Mesothelial cell of epicardium (in vitro differentiated cells): ENCODE data around the gene STIM1. TPM values are rescaled to one million over a fixed set of nuclear protein-coding genes. Genes with fewer than 3 reads are reported as not detected.

Experiments
- DNase-seq, 2 experiments: peaks; one replicate each; pipeline ENCODE4 v3.0.0; 2021; ENCODE audit warnings: low spot score in 2 of 2; ENCODE audit not compliant: unreplicated experiment in 2 of 2
- H3K27ac Mint-ChIP-seq: 2 replicates; pipeline ENCODE4 v1.8.0; 2021; ENCODE audit warnings: mixed read lengths
- H3K27me3 Mint-ChIP-seq: 2 replicates; pipeline ENCODE4 v1.8.0; 2021; ENCODE audit warnings: low read depth, mixed read lengths
- H3K36me3 Mint-ChIP-seq: 2 replicates; pipeline ENCODE4 v1.8.0; 2021; ENCODE audit warnings: mixed read lengths
- H3K4me1 Mint-ChIP-seq: 2 replicates; pipeline ENCODE4 v1.8.0; 2021; ENCODE audit warnings: mixed read lengths
- H3K4me3 Mint-ChIP-seq: 2 replicates; pipeline ENCODE4 v1.8.0; 2021; ENCODE audit warnings: mild to moderate bottlenecking, moderate library complexity, mixed read lengths
- H3K9me3 Mint-ChIP-seq: 2 replicates; pipeline ENCODE4 v1.8.0; 2021; ENCODE audit warnings: mixed read lengths
- total RNA-seq: library from RNA; stranded (reverse); gene quantifications from 3 replicates; pipeline ENCODE4 v1.2.1, GENCODE V29; 2021
- TF ChIP-seq, protein P1 (sequence below): fragments of 200-600 bp; sonication (generic); IDR thresholded peaks from one replicate; pipeline ENCODE4 v1.5.0; 2021; ENCODE audit warnings: antibody characterized with exemption; ENCODE audit not compliant: unreplicated experiment

The STIM1 gene
- total RNA-seq, 1 donor from 2014 or later, result 43.7 TPM

DNA sequence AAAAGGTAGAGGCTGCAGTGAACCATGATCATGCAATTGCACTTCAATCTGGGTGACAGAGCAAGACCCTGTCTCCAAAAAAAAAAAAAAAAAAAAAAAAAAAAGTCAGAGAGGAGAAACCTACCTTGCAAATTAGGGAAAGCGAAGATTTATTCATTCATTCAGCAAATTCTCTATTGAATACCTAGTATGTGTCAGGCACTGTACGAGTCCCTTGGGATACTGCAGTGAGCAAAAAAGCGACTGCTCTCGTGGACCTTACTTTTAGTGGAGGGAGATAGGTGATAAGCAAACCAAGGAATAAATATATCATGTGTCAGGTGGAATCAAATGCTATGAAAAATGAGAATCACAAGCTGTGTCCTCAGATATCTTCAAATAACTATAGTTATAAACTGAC, 101.3 kb downstream of the STIM1 start:
- Mint-ChIP-seq H3K9me3 (peaks cover 11% of the 10 kb centered on the region), H3K4me3 (no peak overlapping the region), H3K4me1 (peaks cover 10% of the 10 kb centered on the region), H3K27ac (no peak overlapping the region), H3K36me3 (no peaks in the 10 kb centered on the region), H3K27me3 (no peaks in the 10 kb centered on the region)
- TF ChIP-seq, protein P1, sequence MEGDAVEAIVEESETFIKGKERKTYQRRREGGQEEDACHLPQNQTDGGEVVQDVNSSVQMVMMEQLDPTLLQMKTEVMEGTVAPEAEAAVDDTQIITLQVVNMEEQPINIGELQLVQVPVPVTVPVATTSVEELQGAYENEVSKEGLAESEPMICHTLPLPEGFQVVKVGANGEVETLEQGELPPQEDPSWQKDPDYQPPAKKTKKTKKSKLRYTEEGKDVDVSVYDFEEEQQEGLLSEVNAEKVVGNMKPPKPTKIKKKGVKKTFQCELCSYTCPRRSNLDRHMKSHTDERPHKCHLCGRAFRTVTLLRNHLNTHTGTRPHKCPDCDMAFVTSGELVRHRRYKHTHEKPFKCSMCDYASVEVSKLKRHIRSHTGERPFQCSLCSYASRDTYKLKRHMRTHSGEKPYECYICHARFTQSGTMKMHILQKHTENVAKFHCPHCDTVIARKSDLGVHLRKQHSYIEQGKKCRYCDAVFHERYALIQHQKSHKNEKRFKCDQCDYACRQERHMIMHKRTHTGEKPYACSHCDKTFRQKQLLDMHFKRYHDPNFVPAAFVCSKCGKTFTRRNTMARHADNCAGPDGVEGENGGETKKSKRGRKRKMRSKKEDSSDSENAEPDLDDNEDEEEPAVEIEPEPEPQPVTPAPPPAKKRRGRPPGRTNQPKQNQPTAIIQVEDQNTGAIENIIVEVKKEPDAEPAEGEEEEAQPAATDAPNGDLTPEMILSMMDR, result no peak
- DNase-seq, result no peak

DNA sequence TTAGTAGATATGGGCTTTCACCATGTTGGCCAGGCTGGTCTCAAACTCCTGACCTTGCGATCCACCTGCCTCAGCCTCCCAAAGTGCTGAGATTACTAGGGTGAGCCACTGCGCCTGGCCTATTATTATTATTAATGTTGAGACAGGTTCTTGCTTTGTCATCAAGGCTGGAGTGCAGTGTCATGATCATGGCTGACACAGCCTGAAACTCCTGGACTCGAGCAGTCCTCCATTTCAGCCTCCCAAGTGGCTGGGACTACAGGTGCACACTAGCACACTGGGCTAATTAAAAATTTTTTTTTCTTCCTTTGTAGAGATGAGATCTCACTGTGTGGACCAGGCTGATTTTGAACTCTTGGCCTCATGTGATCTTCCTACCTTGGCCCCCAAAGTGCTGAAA, 102.0 kb downstream of the STIM1 start:
- Mint-ChIP-seq H3K4me1 (peaks cover 10% of the 10 kb centered on the region), H3K9me3 (peaks cover 11% of the 10 kb centered on the region), H3K27me3 (no peaks in the 10 kb centered on the region), H3K4me3 (no peak overlapping the region), H3K27ac (no peak overlapping the region), H3K36me3 (no peaks in the 10 kb centered on the region)
- no peak for DNase-seq
- TF ChIP-seq, protein P1, result no peak

DNA sequence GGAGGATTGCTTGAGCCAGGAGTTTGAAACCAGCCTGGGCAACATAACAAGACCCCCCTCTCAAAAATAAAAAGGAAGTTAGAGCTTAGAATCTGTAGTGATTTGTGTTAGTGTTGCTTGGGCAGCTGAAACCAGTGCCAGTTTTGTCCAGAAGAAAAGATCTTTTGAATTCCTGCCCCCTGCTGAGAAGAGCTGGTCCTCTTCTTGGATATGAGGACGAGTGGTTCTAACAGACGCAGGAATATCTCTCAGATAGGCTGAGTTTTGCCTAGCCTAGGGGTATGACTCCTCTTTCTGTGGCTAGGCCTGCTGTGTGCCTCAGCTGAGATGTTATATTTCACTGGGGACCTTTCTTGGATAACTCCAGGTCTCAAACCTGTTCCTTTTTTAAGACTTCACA, 102.8 kb downstream of the STIM1 start:
- Mint-ChIP-seq H3K27me3 (no peaks in the 10 kb centered on the region), H3K9me3 (peaks cover 11% of the 10 kb centered on the region), H3K36me3 (no peaks in the 10 kb centered on the region), H3K27ac (no peak overlapping the region), H3K4me3 (no peak overlapping the region), H3K4me1 (peaks cover 10% of the 10 kb centered on the region)
- no peak for DNase-seq
- TF ChIP-seq, protein P1, result no peak

GRCh38 chr11:3959015-3959902, 103.8 kb downstream of the STIM1 start:
- no peaks in the 10 kb centered on the region for H3K27me3 Mint-ChIP-seq
- H3K36me3 Mint-ChIP-seq, result no peaks in the 10 kb centered on the region
- no peak for DNase-seq
- TF ChIP-seq, protein P1, result peak; percentile 51
- H3K9me3 Mint-ChIP-seq, result peaks cover 10% of the 10 kb centered on the region
- peaks cover 10% of the 10 kb centered on the region for H3K4me1 Mint-ChIP-seq
- no peak overlapping the region for H3K27ac Mint-ChIP-seq
- no peak overlapping the region for H3K4me3 Mint-ChIP-seq

DNA sequence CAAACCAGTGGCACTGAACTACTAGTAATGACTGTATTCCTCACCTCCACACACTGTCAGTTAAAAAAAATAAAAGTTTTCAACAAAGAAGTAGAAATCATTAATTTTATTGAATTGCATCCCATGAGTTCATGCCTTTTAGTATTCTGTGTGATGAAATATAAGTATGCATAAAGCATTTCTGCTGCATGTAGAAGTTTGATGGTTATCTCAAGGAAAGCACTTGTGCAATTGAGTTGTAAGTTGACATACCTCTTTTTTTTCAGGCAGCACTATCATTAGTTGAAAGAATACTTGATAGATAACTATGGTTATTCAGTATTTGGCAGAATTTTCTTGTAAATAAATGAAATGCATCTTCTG, 104.4 kb downstream of the STIM1 start:
- peaks cover 4% of the 10 kb centered on the region for H3K9me3 Mint-ChIP-seq
- H3K36me3 Mint-ChIP-seq, result no peaks in the 10 kb centered on the region
- H3K27ac Mint-ChIP-seq, result no peak overlapping the region
- DNase-seq, result no peak
- H3K27me3 Mint-ChIP-seq, result no peaks in the 10 kb centered on the region
- TF ChIP-seq, protein P1, result no peak
- H3K4me1 Mint-ChIP-seq, result peaks cover 10% of the 10 kb centered on the region
- no peak overlapping the region for H3K4me3 Mint-ChIP-seq
